SIG-M5 (cell line): ENCODE data around the gene ZNF232.
"Not testable (repeated sequence)": the region's sequence is repeated elsewhere in the genome, so short reads cannot be mapped to it uniquely, and the experiment has no call there.

Experiments used
- DNase-seq: peaks from one replicate; lab custom pipeline; 2025; lab: John Stamatoyannopoulos, UW

The ZNF232 gene

DNA sequence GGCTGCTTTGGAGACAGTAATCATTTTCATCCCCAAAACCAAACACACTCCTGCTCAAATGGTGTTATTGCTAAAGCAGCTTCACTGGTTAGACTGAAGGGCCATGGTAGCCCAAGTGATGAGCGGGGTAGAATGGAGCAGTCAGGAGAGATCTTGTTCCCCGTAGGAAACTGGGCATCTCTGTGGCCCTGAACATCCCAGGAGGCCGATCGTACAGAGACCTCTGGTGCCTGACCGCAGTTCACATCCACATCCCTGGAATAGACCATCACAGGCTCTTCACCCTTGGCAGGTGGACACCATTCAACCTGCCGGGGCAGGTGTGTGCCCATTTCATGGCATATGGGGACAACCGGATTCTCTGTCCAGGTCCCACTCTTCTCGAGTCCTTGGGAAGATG lies 18.1 kb upstream of the ZNF232 start:
- DNase-seq = not testable (repeated sequence)

DNA sequence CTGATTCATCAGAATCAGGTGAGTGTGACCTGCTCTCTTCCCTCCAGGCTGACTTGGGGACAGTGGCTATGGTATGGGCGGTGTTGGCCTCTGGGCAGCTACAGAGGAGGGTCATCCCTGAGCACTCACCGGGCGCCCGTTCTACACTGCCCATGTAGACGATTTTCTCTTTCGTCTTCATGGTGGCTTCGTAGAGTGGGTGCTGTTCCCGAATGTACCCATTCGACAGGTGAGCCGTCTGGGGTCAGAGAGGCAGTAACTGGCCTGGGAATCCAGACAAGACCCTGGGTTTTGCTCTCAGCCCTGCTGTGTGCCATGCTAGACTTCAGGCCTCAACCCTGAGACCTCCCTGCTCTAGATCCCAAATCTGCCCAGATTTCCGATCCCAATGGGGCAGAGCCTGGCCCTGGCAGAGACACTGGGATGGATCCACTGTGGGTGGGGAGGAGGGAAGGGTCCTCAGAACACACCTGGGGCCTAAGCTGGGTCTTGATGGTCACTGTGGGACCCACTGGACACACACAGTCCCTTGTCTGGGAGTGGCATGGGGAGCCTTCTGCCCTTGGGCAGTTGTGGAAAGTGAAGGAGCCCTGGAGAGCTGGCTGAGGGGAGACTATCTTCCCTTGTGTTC lies 17.3 kb upstream of the ZNF232 start:
- no peak for DNase-seq

DNA sequence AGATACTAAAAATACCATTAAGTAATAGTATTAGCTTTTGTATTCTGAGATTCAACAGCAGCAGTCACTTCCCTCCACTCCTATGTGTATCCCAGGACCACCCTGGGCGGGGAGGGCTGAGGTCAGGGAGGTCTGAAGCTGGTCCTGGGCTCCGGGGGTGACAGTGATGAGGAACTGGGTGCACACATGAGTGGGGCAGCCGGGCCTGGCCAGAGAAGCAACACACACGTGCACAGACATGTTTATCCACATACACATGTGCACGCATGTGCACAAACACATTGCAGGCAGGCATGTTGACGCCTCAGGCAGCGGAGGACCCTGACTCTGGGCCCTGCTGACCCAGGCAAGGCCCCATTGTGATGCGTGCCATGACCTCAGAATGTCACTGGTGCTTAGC lies 16.7 kb upstream of the ZNF232 start:
- DNase-seq = not testable (repeated sequence)

DNA sequence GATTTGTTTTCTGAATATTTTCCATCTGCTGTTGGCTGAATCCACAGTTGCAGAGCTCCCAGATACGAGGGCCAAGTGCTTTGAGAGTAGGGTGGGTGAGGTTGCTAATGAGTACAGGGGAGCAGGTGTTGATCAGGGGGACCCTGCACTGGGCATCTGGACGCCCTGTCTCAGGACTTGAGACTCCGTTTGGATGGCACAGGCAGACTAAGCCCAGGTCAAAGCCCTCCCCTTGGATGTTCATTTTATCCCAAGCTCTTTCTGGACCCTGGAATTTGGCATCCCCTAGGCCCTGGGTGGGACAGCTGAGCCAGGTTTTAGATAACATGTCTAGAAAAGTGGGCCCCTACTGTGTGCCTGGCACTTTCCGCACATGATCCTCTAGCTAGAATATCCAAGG lies 16.2 kb upstream of the ZNF232 start:
- DNase-seq = no peak

DNA sequence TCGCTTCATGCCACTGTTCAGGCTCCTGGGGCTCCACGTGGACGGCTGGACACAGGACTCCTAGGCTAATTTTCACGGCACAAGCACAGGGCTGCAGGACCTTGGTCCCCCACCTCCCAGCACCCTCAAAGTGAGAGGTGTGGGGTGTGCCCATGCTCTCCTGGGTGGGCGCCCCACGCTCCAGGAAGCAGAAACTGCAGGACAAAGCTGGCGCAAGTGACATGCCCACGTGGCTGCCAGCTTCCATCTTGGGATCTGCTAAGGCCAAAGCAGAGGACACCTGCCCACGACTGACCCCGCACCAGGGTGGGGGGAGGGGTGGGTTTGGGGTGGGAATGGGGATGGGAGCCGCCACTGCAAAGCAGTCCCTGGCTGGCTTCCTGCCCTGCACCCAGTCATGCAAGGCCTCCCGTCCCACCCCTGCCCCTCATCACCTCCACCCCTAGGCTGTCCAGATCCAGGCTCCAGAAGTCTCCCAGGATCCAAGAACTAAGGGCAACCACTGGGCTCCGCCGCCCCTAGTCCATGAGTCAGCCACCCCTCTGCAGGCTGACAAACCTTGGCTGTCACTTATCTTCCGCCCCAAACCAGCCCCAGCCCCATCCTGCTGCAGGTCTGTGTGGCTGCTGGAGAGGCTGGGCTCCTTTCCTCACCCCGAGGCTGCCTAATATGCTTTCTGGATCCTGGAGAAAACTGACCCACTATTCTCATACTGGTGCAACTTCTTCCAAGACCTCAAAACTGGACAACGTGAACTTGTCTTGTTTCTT lies 15.2 kb upstream of the ZNF232 start:
- no peak for DNase-seq

DNA sequence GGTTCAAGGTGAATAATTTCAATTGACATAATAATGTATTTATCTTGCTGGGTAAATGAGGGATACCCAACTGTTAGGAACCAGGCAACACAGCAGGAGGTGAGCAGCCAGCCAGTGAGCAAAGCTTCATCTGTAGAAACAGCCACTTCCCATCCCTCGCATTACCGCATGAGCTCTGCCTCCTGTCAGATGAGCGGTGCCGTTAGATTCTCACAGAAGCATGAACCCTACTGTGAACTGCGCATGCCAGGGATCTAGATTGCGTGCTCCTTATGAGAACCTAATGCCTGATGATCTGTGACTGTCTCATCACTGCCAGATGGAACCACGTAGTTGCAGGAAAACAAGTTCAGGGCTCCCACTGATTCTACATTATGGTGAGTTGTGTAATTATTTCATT lies 13.2 kb upstream of the ZNF232 start:
- not testable (repeated sequence) for DNase-seq

DNA sequence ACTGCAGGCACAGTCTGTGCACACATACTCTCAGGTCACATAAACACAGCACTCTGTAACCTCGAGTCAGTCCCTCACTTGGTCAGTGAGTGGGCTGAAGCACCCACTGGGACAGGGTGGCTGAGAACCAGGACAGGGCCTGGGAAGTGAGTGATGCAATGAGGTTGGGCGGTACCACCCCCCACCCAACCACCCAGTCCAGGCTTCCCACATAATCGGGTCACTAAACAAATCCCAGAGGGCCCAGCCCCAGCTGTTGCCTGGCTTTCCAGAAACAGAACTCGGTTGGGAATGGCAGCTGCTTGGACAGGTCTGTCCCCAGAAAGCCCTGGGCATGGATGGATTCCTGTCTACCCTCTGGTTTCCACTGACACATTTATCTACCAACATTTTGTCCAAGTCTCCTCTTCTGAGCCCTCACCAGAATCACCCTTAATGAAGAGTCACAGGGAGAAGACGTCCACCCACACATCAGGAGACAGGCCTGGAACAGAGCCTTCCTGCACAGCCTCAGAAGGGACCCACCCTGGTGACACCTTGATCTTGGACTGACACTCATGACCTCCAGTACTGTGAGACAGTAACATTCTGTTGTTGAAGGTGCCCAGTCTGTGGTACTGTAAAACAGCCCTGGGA lies 12.6 kb upstream of the ZNF232 start:
- not testable (repeated sequence) for DNase-seq

DNA sequence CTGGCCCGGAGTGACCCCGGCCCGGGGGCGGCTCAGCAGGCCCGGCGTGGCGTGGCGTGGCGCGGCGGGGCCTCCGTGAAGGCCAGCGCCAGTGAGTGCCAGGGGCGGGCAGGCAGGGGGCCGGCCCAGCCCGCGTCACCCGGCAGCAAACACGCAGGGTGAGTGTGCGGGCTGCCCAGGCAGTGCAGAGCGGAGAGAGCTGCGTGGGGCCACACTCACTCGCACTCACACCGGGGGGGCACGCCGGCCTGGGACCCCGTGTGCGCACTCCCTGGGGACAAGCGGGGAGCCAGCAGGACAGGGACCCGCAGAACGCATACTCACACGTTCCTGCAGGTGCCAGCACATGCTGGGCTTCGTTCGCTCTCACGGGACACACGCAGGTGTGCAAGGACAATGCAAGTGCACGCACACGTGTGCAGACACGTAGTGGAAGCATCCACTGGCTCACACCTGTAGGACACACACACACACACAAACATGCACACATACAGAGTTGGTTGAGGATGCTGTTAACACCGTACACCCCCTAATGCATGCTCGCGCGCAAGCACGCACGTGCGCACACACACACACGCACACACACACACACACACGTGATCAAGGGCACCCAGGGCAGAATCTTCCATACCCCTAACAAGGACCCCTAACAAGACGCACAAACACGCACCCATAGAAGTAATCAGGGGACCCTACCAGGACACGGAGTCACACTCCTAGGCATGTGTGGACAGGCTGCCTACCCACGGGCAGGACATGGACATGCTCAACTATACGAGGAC lies 11.9 kb upstream of the ZNF232 start:
- no peak for DNase-seq

DNA sequence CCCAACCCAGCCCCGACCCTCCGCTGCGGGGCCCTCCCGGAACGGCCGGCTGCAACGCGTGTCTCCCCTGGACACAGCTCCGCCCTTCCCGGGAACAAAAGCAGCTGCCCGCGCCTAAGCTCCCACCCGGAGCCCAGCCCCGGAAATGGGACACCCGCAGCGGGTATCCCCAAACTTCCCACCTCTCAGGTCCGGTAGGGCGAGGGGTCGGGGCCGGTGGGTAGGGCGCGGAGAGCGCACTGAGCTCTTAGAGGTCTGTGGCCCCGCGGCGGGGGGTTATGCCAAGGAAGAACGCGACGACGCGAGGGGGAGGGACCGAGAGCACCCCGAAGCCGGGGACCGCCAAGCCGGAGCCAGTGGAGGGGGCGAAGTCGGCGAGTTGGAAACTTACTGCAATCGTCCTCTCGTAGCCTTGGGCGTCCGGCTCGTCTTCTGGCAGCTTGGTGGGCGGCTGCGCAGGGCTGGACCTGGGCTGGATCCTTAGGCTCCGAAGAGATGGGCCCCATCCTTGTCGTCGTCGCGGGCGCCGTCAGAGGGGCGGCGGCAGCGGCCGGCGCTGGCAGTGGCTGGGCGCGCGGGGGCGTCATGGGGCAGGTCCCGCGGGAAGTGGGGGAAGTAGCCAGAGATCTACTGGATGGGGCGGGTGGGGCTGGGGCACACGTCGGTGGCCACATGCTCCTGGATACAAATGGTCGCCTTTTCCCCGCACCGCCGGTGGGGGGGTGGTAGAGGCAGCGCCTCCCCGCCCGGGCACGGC lies 11.1 kb upstream of the ZNF232 start:
- DNase-seq = no peak

DNA sequence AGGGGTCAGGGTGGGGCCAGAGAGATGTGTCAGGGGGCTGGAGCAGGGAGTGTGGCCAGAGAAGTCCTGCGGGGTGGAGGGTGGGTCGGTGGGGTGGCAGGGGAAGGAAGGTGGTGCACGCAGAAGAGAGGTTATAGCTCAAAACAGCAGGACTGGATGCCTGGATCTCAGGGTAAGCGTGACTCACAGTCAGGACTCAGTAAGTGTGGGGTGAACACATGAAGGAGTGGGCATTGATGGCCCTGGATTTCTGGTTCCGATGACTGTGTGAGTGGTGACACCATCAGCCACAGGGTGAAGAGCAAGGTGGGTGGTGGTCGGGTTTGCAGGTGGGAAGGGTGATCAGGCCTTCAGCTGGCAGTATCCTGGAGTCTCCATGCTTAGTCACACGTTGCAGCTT lies 10.4 kb upstream of the ZNF232 start:
- DNase-seq = not testable (repeated sequence)

DNA sequence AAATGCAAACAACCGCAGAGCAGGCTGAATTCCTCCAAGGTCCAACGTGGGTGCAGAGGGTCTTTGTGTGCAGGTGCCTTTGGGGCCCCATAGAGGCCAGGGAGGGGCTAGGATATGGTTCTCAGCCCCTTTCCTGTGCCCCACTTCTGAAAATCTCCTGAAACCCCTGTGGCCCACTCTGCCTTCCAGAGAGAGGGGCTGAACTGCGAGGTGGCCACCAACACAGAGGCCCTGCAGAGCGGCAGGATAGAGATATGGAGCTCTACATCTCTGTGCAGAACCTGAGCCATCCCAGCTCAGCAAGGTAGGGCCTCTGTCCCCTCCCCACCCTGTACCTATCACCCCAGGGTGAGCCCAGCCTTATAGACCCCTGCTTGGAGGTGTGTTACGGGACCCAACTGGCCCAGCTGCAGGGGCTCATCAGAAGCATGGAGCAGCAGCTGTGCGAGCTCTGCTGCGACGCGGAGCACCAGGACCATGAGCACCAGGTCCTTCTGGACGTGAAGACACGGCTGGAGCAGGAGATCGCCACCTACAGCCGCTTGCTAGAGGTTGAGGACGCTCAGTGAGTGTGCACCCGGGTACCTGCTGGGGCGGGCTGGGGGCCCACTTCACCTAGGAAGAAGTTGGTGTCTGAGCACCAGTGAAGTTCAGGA lies 9.6 kb upstream of the ZNF232 start:
- no peak for DNase-seq

DNA sequence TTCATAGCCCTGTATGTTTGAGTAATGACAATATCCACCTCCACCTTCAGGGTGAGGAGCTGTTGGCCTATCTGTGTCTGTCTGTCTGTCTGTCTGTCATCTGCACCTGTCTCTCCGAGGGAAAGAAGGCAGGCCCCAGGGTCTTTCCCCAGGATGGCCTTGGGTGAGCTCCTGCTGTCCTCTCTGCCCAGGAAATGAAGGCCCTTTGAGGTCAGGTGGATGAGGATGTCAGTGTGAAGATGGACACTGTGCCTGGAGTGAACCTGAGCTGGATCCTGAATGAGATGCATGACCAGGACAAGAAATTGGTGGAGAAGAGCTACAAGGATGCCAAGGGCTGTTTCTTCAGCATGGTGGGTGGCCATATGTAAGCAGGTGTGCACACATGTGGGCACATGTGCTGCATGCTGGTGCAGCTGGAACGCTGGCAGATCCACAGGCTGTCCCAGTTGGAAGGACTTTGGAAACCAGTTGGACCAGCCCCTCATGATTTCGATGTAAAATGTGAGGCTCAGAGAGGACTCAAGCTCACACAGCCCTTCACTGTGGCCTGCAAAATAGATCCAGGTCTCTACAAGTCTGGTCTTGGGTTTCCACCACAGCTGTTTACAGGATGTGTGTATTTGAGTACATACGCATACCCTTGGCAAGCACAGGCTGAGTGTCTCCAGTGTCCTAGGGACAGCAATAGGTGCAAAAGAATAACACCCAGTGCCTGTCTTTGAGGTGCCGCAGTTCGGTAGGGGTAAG lies 8.9 kb upstream of the ZNF232 start:
- not testable (repeated sequence) for DNase-seq

DNA sequence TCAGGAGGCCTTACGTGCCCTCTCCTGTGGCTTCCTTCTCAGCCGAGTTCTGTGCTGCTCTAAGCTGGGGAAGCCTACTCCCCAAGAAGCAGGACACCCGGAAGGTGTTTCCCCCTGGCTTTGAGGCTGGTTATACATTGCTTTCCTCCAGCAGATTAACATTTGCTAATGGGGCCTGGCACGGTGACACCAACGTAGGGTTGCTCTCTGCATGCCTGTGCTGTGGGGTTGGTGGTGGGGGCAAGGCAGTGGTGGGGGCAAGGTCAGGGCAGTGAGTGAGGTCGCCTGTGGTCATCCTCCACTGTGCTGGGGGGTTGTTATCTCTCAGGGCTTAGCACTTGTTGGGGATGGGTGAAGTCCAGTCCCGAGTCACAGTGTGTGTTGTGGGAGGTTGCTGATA lies 8.4 kb upstream of the ZNF232 start:
- DNase-seq = no peak

DNA sequence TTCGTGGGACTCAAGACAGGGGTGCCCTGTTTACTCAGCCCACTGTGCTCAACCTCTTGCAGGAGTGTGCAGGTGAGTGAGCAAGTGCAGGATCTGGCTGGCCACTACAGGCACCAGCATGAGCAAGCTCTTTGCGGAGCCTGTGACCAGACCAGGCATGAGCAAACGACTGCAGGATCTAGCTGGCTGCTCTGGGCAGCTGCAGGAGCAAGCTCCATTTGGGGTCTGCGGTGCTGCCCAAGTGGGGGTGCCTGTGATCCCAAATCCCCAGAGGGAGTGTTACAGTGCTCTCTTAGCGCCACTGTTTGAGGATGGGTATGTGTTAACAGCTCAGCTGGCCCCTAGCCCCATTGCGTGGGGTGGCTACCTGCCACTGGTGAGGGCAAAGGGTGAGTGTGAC lies 6.5 kb upstream of the ZNF232 start:
- no peak for DNase-seq

DNA sequence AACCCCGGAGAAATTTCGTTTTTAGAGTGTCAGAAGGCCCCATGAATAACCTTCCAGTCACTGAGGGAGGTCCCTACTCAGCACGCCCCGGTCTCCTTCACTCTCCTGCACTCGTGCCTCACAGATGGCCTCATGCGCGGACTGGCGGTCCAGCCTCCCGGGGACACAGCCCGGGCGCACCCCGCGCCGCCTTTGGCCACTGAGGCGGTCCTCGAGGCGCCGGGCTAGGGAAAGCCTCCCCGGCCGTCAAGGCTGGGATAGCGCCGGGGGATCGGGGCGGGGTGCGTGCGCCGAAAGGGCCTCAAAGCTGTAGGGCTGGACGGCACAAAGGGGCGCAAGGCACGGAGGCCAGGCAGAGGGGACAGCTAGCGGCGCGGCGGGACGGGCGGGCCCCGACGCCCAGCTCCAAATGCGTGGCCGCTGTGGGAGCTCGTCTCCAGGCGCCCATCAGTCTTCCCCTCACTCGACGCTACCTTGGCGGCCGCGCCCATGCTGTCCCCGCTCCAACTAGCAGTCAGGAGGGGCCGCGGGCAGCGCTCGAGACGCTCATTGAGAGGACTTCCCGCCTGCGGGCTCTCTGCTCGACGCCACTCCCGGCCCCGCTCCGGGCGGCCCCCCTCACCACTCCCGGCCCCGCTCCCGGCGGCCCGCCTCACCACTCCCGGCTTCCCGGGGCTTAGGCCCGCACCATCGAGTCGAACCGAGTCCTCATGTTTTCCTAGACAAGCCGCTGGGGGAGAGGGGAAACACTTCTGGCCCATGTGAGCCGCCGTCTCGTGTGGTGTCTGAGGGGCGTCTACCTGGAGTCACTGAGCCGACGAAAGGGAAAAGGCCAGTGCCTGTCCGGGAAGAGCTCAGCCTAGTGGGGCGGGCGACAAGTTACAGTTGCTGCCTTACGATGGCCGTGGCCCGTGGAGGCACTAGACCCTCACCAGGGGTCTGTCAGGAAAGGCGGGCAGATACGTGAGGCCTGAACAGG lies 4.3 kb upstream of the ZNF232 start, which contains the start of gene USP6:
USP6 (plus strand) TSS at position 360 of the 979 bp plus-strand sequence. CDS start 14,336 bp downstream, outside the sequence.
- DNase-seq = no peak

DNA sequence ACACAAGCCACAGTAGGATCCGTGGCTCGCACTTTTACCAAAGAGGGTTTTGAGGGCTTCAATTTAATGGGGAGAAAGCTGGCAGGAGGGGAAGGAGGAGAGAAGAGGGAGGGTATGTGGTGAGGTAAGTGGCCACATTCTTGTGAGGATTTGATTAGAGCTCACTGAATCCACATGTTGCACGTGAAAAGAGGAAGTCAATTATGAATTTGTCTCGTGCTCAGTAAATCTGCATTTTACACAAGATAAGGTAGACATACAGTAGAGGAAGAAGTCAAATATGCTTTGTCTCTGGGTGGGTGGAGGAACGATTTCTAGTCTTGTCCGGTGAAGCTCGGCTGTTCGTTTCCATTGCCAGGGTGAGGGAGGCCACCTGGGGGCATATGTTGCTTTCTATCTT lies 862 bp downstream of the ZNF232 start:
- DNase-seq = no peak

DNA sequence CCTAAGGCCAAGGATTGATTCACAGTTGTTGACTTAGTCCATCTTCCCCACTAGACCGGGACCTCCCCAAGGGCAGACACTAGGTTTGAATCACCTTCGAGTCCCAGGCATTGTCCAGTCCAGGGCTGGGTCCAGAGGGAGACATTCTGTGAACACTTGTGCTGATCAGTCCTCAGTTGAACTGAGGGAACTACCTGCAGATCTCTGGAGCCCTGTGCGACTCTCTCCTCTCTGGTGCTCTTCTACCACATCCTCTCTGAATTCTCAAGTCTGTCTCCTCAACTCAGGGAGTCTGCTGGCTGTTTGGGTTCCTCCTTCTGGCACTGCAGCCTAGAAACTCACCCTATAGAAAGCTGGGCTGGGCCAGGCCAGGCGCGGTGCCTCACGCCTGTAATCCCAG lies 10.8 kb downstream of the ZNF232 start:
- DNase-seq = no peak

DNA sequence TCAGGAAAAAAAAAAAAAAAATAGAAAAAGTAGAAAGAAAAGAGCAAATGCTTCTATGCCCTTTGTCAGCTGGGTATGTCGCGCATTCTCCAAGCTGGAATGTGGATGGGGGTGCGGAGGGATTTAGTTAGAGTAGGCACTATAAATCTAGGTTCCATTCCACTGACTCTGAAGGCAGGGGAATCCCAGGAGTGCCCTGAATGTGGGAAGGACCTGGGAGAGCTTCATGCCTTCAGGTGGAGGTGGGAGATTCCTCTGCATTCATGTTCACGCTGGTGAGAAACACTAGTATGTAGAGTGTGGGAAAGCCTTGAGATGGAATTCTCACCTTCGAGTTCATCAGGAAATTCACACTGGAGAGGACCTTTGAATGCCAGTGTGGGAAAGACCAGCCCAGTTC lies 12.4 kb downstream of the ZNF232 start:
- DNase-seq = no peak
